GM12865 (cell line): ENCODE measurements around the gene CTDP1.

Experiments used
- DNase-seq: peaks from one replicate; pipeline ENCODE4 v3.0.0; 2010; ENCODE audit warnings: low read depth
- H3K4me3 ChIP-seq: 2 replicates; pipeline ENCODE4 v1.5.1; 2011; ENCODE audit warnings: mild to moderate bottlenecking, low read depth, low read length, control low read depth
- TF ChIP-seq, protein P1 (sequence below): IDR thresholded peaks from 2 replicates; pipeline ENCODE4 v1.5.1; 2011; ENCODE audit warnings: low read length, control low read depth, low read depth, inconsistent platforms; ENCODE audit not compliant: insufficient read depth; ENCODE audit errors: missing control alignments

The CTDP1 gene

DNA sequence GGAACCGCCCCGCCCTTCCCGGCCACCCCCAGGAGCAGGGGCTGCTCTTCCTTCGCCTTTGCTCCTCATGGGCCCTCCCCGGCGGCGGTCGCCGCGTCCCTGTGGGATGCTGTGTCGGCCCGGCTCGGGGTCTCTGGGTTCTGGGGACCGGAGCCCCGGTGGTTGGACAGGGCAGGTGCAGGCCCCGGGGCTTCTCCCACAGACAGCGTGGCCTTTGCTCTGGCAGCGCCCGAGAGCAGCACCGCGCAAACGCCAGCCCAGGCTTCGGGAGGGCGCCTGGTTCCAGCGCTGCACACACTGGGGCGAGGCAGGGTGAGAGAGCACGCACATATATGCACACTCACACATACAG is 109.1 kb downstream of the CTDP1 start:
- TF ChIP-seq, protein P1, sequence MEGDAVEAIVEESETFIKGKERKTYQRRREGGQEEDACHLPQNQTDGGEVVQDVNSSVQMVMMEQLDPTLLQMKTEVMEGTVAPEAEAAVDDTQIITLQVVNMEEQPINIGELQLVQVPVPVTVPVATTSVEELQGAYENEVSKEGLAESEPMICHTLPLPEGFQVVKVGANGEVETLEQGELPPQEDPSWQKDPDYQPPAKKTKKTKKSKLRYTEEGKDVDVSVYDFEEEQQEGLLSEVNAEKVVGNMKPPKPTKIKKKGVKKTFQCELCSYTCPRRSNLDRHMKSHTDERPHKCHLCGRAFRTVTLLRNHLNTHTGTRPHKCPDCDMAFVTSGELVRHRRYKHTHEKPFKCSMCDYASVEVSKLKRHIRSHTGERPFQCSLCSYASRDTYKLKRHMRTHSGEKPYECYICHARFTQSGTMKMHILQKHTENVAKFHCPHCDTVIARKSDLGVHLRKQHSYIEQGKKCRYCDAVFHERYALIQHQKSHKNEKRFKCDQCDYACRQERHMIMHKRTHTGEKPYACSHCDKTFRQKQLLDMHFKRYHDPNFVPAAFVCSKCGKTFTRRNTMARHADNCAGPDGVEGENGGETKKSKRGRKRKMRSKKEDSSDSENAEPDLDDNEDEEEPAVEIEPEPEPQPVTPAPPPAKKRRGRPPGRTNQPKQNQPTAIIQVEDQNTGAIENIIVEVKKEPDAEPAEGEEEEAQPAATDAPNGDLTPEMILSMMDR = no peak
- no peak overlapping the region for H3K4me3 ChIP-seq
- no peak for DNase-seq

DNA sequence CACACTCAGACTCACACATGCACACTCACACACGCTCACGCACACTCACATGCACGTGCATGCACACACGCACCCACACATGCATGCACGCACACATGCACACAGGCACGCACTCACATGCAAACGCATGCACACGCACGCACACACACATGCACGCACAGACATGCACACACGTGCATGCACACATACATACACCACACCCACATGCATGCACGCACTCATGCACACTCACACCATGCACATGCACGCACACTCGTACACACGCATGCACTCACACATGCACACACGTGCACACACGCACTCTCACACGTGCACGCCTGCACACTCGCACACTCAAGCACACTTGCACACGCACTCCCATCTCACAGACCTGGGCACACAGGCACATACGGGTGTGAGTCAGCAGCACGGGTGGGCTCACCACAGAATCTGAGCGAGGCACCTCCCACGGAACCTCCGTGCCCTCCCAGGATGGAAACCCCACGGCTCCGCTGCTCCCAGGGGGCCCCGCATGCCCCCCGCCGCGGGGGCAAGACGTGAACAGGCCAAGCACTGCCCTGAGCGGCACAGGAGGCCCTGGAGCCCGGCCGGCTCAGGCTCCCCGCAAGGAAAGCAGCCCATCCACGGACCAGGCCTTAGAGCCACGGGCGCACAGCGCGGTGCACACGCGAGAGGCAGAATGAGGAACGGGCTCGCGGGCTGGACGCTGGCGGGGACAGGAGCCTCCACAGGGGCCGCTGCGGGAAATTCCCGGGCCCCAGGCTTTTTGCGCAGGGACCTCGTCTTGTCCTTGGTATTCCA is 109.7 kb downstream of the CTDP1 start:
- TF ChIP-seq, protein P1 = no peak
- H3K4me3 ChIP-seq = no peak overlapping the region
- DNase-seq = no peak

DNA sequence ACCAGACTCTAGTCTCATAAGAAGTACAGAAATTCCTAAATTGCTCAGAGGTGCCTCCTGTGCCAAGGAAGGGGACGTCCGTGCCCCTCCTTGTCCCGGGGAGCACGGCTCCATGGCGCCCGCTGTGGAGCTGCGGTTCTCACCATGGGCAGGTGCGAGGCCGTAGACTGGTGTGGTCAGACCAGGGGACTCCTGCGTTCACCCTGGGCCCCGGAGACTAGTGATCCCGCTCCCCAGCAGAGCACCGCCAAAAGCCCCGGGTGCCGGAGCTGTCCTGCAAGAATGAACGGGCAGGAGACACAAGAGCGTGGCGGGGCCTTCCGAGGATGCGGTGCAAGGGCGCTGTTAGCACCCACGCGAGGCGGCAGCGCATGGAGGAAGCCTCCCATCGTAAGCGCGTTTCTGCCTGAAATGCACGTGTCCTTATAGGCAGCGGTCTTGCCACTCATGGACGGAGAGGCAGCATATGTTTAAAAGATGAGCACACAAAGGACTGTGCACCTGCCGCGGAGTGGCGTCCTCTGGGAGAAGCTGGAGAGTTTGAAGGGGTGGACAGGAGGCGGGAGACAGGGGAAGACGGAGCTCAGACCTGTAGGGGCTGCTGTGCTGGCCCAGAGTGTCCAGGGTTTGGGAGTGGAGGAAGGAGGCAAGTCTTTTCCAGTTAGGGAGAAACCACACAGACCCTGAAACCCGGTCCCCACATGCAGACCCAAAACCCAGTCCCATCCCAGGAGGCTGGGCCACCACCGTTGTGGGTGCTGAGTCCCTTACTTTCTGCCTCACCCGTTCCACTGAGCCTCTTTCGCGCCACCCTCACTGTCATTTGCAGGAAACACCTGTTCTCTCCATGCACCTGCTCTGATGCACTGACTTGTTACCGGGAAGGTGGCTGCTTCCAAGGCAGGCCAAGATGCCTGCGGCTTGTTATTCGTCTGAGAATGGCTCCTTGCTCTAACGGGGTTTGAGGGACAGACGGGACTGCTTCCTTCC is 110.6 kb downstream of the CTDP1 start:
- no peak for DNase-seq
- TF ChIP-seq, protein P1 = no peak
- H3K4me3 ChIP-seq = no peak overlapping the region

DNA sequence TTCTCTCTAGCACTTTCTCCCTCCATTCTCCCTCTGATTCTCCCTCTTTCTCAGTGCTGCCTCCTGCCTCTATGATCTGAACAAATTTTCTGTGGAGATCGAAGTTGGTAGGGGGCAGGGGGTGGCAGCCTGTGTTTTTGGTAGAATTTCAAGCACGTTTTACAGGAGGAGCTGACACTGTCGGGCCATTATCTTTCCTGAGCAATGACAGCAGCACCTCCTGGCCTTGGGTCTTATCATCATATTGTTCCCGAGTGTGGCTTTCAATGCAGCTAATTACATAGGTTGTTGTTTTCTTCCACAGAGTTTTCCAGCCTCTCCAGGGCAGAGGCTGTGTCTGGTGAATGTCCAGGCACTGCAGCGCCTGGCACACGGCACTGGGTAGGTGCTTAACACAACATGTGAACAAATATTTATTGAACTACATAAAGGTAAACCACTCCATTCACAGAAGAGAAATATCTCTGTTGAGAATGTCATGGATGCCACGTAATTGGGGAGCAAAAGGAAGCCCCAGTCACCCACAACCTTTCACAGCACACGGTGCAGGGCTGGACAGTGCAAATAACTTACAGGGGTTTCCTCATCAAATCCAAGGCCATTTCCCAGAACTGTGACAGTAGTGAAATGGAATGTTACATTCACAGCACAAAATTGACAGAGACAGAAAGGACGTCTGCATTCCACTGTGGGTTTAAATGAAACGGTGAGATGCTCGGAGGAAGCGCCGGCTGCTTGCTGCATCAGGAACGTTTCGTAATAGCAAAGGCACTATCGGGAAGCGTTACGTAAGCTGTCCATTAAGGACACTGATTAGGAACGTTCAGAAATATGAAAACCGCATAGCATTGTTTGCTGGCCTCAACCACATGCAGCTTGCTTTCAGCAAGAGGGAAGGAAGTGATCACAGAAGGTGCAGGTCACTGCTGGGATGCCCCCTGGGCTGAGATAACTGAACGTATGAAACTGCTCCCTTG is 111.7 kb downstream of the CTDP1 start:
- no peak for DNase-seq
- TF ChIP-seq, protein P1 = no peak
- no peak overlapping the region for H3K4me3 ChIP-seq

DNA sequence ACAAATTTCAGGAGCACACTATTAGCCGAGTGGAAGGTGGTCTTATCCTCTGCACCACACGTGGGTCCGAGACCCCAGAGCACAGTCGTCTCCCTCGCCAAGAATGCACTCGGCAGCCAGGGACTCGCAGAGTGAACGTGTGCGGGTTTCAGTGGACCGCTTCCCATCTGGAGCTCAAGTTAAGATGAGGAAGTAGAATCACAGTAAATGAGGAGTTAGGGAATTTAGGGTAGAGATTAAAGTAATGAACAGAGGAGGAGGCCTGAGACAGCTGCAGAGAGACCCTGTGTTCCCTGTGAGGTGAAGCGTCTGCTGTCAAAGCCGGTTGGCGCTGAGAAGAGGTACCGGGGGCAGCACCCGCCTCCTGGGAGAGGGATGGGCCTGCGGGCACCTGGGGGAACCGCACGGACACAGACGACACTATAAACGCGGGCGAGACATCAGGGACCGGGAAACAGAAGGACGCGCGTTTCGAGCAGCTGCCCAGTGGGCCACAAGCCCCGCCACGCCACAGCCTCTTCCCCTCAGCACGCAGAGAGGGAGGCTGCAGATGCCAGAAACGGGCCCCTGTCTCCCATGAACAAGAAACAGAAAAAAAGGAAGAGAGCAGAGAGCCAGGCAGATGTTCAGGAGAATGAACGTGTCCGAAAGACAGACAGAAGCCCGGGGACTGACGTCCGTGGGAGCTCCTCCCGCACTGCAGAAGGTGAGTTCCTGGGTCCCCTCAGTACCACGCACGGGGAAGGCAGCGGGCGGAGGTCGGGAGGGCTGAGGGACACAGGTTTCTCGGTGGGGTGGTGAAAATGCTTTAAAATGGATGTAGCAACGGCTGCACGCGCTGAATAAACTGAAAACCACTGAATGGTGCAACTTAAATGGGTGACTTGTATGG is 112.7 kb downstream of the CTDP1 start:
- TF ChIP-seq, protein P1 = no peak

More for the DNA sequence above, 112.7 kb downstream of the CTDP1 start:
- H3K4me3 ChIP-seq = no peak overlapping the region
- DNase-seq = no peak
